ENCODE data around the gene LYST.

Gene LYST

DNA sequence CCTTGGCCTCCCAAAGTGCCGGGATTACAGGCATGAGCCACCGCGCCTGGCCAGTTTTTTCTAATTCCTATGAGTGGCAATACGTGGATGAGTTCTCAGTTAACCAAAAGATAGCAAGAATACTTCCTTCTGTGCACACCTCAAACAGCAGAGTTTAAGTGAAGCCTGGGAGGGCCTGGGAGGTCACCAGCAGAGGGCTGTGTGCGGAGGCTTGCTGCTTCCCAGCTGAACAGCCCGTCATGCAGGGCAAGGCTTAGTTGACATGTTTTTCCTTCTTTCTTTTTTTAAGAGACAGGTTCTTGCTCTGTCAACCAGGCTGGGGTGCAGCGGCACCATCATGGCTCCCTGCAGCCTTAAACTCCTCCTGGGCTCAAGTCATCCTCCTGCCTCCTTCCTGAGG lies 234.9 kb downstream of the LYST start:
- H3F3A ChIP-seq (ENCODE audit: insufficient read depth, low read length), result peaks cover 4% of the 10 kb centered on the region; the same call in 1 of the 2 replicates
- no peak for DNase-seq
- TF ChIP-seq EZH2 (optimal IDR thresholded peaks at IDR 0.05; ENCODE audit: low read depth, low read length), result no peak
- no peak for TF ChIP-seq EZH2phosphoT487 (IDR thresholded peaks at IDR 0.05; ENCODE audit: low read length)
- TF ChIP-seq, protein P1, sequence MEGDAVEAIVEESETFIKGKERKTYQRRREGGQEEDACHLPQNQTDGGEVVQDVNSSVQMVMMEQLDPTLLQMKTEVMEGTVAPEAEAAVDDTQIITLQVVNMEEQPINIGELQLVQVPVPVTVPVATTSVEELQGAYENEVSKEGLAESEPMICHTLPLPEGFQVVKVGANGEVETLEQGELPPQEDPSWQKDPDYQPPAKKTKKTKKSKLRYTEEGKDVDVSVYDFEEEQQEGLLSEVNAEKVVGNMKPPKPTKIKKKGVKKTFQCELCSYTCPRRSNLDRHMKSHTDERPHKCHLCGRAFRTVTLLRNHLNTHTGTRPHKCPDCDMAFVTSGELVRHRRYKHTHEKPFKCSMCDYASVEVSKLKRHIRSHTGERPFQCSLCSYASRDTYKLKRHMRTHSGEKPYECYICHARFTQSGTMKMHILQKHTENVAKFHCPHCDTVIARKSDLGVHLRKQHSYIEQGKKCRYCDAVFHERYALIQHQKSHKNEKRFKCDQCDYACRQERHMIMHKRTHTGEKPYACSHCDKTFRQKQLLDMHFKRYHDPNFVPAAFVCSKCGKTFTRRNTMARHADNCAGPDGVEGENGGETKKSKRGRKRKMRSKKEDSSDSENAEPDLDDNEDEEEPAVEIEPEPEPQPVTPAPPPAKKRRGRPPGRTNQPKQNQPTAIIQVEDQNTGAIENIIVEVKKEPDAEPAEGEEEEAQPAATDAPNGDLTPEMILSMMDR (IDR thresholded peaks at IDR 0.05; ENCODE audit: low read length), result no peak
- no peaks in the 10 kb centered on the region for H3K9me2 ChIP-seq (replicated peaks; ENCODE audit: insufficient read depth, low read length)
- H3K36me3 ChIP-seq (replicated peaks; ENCODE audit: insufficient read depth, low read length), result no peaks in the 10 kb centered on the region
- H3K27me3 ChIP-seq (replicated peaks; ENCODE audit: insufficient read depth, low read length), result no peaks in the 10 kb centered on the region
- H3K4me1 ChIP-seq (ENCODE audit: low read length), result peaks cover 3% of the 10 kb centered on the region
- no peaks in the 10 kb centered on the region for H3K79me2 ChIP-seq (ENCODE audit: low read length)
- no peak overlapping the region for H2AFZ ChIP-seq (ENCODE audit: low read length)
- no peaks in the 10 kb centered on the region for H4K20me1 ChIP-seq (ENCODE audit: insufficient read depth, low read length)
- H3K4me2 ChIP-seq (ENCODE audit: low read depth, low read length), result peak overlapping the region; percentile 64; the same call in 1 of the 2 replicates
- H3K4me3 ChIP-seq (ENCODE audit: low read length), result no peak overlapping the region
- H3K9me3 ChIP-seq (replicated peaks; ENCODE audit: insufficient read depth, low read length), result no peaks in the 10 kb centered on the region
- no peak overlapping the region for H3K9ac ChIP-seq (ENCODE audit: low read length)
- H3K27ac ChIP-seq (ENCODE audit: low read length), result no peak overlapping the region

DNA sequence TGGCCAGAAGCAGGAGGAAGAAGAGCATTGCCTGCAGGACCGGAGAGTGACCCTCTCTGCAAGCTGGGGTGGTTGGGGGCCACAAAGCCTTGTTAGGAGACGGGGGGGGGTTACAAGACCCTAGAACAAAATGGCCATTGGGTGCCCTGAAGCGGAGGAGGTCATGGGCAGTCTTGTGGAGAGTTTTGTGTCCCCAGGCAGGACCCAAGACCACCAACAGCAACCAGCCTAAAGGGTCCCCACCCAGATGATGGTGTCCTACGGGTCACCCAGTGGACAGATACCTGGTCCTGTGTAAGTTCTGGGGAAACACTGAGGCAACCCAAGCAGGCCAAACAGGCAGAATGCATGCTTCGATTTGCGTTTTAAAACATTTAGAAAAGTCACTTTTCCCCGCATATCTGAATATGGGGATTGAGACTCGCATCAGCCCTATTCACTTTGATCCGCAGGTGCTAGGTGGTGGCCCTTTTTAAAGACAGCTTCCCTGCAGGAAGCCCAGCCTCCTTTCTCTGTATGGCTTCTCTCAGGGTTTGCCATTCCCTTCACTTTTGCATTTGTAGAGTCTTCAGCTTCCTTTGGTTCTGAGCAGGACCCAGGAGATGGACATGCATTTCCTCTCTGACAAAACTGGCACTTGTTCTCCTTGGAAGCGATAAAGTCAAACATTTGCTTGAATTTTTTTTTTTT lies 238.2 kb downstream of the LYST start:
- peaks cover 4% of the 10 kb centered on the region; the same call in 1 of the 2 replicates for H3F3A ChIP-seq (ENCODE audit: insufficient read depth, low read length)
- TF ChIP-seq EZH2phosphoT487 (IDR thresholded peaks at IDR 0.05; ENCODE audit: low read length), result no peak
- TF ChIP-seq, protein P1 (IDR thresholded peaks at IDR 0.05; ENCODE audit: low read length), result no peak
- TF ChIP-seq EZH2 (optimal IDR thresholded peaks at IDR 0.05; ENCODE audit: low read depth, low read length), result no peak
- no peak overlapping the region for H3K27ac ChIP-seq (ENCODE audit: low read length)

GRCh38 chr1:235625831-235626230 lies 240.9 kb downstream of the LYST start:
- no peaks in the 10 kb centered on the region for H3K4me1 ChIP-seq (ENCODE audit: low read length)
- H3K79me2 ChIP-seq (ENCODE audit: low read length), result no peaks in the 10 kb centered on the region
- H3K27ac ChIP-seq (ENCODE audit: low read length), result no peak overlapping the region

More for the DNA sequence above, 238.2 kb downstream of the LYST start:
- Histone ChIP-seq H3K27me3 (replicated peaks; ENCODE audit: insufficient read depth, low read length) (no peaks in the 10 kb centered on the region), H4K20me1 (ENCODE audit: insufficient read depth, low read length) (no peaks in the 10 kb centered on the region), H3K36me3 (replicated peaks; ENCODE audit: insufficient read depth, low read length) (no peaks in the 10 kb centered on the region), H3K9me2 (replicated peaks; ENCODE audit: insufficient read depth, low read length) (no peaks in the 10 kb centered on the region), H3K4me1 (ENCODE audit: low read length) (peaks cover 3% of the 10 kb centered on the region), H3K4me2 (ENCODE audit: low read depth, low read length) (no peak overlapping the region), H2AFZ (ENCODE audit: low read length) (no peak overlapping the region), H3K79me2 (ENCODE audit: low read length) (no peaks in the 10 kb centered on the region), H3K9ac (ENCODE audit: low read length) (no peak overlapping the region), H3K4me3 (ENCODE audit: low read length) (no peak overlapping the region), H3K9me3 (replicated peaks; ENCODE audit: insufficient read depth, low read length) (no peaks in the 10 kb centered on the region)
- no peak for DNase-seq

More at GRCh38 chr1:235625831-235626230, 240.9 kb downstream of the LYST start:
- Histone ChIP-seq H3K27me3 (replicated peaks; ENCODE audit: insufficient read depth, low read length) (no peaks in the 10 kb centered on the region), H3K9me2 (replicated peaks; ENCODE audit: insufficient read depth, low read length) (no peaks in the 10 kb centered on the region), H3K36me3 (replicated peaks; ENCODE audit: insufficient read depth, low read length) (no peaks in the 10 kb centered on the region), H4K20me1 (ENCODE audit: insufficient read depth, low read length) (no peaks in the 10 kb centered on the region), H3K4me2 (ENCODE audit: low read depth, low read length) (no peak overlapping the region), H3K9me3 (replicated peaks; ENCODE audit: insufficient read depth, low read length) (no peaks in the 10 kb centered on the region), H3F3A (ENCODE audit: insufficient read depth, low read length) (no peaks in the 10 kb centered on the region), H3K9ac (ENCODE audit: low read length) (no peak overlapping the region), H2AFZ (ENCODE audit: low read length) (no peak overlapping the region), H3K4me3 (ENCODE audit: low read length) (no peak overlapping the region)
- TF ChIP-seq, protein P1 (IDR thresholded peaks at IDR 0.05; ENCODE audit: low read length), result no peak
- TF ChIP-seq EZH2 (optimal IDR thresholded peaks at IDR 0.05; ENCODE audit: low read depth, low read length), result no peak
- TF ChIP-seq EZH2phosphoT487 (IDR thresholded peaks at IDR 0.05; ENCODE audit: low read length), result no peak
- no peak for DNase-seq

Data from MM.1S (cell line).